Measurements from ENCODE around the gene AMIGO3.

DNA sequence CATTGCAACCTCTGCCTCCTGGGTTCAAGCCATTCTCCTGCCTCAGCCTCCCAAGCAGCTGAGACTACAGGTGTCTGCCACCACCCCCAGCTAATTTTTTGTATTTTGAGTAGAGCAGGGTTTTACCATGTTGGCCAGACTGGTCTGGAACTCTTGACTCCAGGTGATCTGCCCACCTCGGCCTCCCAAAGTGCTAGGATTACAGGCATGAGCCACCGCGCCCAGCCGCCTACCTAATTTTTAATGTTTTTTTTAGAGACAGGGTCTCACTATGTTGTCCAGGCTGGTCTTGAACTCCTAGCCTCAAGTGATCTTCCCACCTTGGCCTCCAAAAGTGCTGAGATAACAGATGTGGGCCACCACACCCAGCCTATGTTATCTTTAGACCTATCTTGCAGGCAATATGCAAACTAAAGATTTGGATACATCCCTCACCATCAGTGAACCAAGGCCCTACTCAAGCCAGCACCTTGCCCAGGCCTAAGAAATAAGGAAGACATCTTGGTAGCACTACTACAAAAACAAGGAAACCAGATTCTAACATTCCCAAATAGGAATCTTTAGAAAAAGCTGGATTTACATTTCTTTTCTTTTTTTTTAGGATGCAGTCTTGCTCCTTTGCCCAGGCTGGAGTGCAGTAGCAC, 10.6 kb upstream of the AMIGO3 start:
- TF ChIP-seq, protein P1, sequence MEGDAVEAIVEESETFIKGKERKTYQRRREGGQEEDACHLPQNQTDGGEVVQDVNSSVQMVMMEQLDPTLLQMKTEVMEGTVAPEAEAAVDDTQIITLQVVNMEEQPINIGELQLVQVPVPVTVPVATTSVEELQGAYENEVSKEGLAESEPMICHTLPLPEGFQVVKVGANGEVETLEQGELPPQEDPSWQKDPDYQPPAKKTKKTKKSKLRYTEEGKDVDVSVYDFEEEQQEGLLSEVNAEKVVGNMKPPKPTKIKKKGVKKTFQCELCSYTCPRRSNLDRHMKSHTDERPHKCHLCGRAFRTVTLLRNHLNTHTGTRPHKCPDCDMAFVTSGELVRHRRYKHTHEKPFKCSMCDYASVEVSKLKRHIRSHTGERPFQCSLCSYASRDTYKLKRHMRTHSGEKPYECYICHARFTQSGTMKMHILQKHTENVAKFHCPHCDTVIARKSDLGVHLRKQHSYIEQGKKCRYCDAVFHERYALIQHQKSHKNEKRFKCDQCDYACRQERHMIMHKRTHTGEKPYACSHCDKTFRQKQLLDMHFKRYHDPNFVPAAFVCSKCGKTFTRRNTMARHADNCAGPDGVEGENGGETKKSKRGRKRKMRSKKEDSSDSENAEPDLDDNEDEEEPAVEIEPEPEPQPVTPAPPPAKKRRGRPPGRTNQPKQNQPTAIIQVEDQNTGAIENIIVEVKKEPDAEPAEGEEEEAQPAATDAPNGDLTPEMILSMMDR (IDR thresholded peaks at IDR 0.05): no peak
- no peak for TF ChIP-seq EZH2 (IDR thresholded peaks at IDR 0.05)

Measured in neural progenitor cell (in vitro differentiated cells).